Central memory CD4-positive, alpha-beta T cell (primary cell): ENCODE measurements around the gene TMEM121.
"Not testable (repeated sequence)": the region's sequence is repeated elsewhere in the genome, so short reads cannot be mapped to it uniquely, and the experiment has no call there.

Experiments
- DNase-seq: peaks from one replicate; pipeline ENCODE4 v3.0.0; 2022

The TMEM121 gene

DNA sequence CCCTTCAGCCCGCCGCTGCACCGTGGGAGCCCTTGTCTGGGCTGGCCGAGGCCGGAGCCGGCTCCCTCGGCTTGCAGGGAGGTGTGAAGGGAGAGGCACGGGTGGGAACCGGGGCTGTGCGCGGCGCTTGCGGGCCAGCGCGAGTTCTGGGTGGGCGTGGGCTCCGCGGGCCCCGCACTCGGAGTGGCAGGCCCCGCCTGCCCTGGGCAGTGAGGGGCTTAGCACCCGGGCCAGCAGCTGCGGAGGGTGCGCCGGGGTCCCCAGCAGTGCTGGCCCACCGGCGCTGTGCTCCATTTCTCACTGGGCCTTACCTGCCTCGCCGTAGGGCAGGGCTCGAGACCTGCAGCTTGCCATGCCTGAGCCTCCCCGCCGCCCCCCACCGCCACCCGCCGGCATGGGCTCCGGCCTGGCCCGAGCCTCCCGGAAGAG lies 21.4 kb downstream of the TMEM121 start:
- DNase-seq: no peak

DNA sequence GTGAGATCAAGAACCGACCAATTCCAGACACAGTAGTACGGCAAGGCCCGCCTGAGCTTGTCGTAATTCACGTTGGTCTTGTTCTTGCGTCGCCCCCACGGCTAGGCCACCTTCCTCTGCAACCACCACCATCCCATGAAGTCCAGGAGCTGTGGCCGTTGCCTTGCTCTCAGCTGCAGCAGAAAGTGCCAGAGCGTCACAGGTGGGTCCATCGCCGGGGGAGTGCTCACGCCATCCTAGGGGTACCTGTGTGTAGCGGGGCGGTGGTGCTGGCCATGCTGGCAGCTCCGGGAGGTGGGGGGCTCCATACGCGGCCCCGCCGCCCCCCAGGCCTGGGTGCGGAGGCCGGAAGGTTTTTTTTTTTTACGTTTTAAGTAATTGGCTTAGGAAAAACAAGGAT lies 23.1 kb downstream of the TMEM121 start:
- no peak for DNase-seq

GRCh38 chr14:105554022-105554421 lies 27.6 kb downstream of the TMEM121 start:
- no peak for DNase-seq

- DNase-seq: no peak
Measured at GRCh38 chr14:105554523-105554922, 28.1 kb downstream of the TMEM121 start.

DNA sequence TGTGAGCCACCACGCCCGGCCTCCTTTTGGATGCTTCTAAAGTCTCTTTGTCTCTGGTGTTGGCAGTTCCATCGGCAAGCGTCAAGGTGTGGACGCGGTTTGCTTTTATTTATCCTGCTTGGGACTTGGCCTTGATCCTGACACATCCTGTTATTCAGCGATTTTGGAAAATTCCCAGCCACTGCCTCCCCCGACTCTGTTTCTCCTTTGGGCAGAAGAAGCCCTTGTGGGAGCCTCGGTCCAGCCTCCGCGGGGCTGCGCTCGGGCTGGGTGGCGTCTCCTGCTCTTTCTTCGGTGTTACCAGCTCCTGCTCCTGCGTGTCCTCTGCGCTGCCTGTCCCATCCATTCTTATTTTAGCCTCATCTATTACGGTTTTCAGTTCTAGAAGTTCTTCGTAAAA lies 31.3 kb downstream of the TMEM121 start:
- not testable (repeated sequence) for DNase-seq

DNA sequence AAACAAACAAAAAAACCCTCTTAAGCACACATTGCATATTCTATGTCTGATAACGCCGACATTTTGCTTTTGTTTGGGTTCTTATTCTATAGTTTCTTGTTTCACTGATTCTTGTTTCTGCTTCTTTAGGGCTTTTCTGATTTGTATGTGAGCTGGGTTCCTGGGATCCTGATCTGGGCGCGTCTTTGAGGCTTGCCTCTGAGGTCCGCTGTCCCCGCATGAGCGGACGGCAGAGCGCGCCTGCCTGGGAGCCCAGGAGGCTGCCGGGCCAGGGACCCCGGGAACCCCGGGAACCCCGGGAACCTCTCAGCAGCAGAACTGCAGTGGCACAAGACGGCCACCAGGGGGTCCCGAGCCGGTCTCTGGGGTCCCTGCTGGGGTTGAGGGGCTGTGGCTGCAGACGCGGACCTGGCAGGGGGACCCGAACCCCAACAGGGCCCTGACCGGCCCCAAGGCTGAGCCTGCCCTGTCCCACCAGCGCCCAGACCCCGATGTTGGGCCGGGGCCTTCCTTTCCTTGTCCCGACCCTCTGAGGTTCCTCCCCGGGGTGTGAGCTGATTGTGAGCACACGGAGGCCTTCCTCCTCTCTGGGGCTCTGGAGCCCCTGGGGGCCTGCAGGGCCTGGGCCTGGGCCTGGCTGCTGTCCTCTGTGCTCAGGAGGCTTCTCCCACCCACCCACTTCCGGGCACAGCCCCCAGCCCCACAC lies 32.2 kb downstream of the TMEM121 start:
- DNase-seq: not testable (repeated sequence)

DNA sequence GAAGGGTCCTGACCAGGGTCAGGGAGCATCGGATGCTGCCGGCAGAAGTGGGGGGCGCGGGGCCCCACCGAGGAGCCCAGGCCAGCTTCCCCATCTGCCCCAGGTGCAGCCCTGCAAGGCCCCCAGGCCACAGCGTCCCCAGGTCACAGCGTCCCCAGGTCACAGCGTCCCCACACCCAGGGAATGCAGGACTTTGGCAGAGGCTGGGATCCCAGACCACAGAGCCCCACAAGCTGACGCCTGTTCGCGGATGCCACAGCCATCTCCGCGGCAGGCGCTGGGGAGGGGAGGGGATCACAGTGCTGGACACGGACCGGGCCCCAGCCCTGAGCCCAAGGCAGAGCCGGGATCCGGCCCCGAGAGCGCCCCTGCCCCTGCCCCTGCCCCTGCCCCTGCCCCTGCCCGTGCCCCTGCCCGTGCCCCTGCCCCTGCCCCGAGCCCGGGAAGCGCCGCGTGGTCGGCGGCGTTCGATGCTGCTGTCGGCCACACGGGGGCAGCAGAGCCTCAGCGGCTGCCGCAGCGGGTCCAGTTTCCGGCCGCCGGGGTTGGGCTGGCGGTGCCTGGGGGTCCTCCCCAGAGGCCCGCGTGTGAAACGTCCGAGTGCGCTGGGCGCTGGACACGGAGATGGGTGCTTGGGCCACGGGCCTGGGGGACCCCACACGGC lies 33.1 kb downstream of the TMEM121 start:
- DNase-seq: peak; percentile 3

GRCh38 chr14:105560048-105560669 lies 33.8 kb downstream of the TMEM121 start:
- DNase-seq: not testable (repeated sequence)

DNA sequence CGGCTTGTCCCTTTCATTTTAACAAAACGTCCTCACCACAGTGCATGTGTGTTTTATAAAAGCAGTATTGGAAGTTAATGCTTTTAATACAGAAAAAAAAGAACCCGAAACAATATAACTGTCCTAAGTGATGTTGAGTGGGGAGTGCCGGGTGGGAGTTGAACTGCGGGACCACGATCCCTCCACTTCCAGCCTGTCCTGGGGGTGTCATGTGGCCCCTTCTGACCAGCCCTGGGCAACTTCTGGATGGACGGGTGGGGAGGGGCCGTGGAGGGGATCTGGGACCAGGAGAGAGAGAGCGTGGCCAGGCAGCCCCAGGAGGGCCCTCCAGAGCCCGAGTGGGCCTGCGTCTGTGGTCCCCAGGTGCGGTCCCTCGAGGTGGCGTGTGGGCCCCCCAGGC lies 35.0 kb downstream of the TMEM121 start:
- not testable (repeated sequence) for DNase-seq

GRCh38 chr14:105562713-105563346 lies 36.4 kb downstream of the TMEM121 start:
- DNase-seq: no peak

- no peak for DNase-seq
Measured at GRCh38 chr14:105563347-105563737, 37.0 kb downstream of the TMEM121 start.

GRCh38 chr14:105564536-105564935 lies 38.2 kb downstream of the TMEM121 start:
- not testable (repeated sequence) for DNase-seq

GRCh38 chr14:105565185-105565919 lies 39.0 kb downstream of the TMEM121 start:
- DNase-seq: not testable (repeated sequence)

GRCh38 chr14:105566248-105567163 lies 40.1 kb downstream of the TMEM121 start:
- DNase-seq: not testable (repeated sequence)

GRCh38 chr14:105567164-105568103 lies 41.1 kb downstream of the TMEM121 start:
- not testable (repeated sequence) for DNase-seq

DNA sequence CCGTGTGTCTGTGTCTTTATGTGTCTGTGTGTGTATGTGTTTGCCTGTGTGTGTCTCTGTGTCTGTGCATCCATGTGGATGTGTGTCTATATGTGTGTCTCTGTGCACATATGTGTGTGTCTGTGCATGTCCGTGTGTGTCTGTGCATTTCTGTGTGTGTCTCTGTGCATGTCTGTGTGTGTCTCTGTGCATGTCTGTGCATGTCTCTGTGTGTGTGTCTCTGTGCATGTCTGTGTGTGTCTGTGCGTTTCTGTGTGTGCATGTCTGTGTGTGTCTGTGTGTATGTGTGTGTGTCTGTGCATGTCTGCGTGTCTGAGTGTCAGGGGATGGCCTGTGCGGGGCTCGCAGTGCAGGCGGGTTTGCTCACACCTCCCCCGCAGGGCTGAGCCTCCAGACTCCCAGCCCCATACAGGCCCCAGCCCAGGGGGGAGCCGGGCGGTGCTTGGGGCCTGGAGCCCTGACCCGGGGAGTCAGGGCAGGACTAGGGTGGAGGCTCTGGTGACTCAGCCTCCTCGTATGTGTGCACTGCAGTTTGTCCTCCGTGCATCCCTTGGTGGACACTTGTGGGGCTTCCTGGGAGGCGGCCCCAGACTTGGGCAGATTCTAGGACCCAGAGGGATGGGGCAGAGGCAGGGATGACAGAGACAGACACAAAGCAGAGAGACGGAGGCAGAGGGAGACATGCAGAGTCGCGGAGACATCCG lies 41.9 kb downstream of the TMEM121 start:
- DNase-seq: not testable (repeated sequence)

DNA sequence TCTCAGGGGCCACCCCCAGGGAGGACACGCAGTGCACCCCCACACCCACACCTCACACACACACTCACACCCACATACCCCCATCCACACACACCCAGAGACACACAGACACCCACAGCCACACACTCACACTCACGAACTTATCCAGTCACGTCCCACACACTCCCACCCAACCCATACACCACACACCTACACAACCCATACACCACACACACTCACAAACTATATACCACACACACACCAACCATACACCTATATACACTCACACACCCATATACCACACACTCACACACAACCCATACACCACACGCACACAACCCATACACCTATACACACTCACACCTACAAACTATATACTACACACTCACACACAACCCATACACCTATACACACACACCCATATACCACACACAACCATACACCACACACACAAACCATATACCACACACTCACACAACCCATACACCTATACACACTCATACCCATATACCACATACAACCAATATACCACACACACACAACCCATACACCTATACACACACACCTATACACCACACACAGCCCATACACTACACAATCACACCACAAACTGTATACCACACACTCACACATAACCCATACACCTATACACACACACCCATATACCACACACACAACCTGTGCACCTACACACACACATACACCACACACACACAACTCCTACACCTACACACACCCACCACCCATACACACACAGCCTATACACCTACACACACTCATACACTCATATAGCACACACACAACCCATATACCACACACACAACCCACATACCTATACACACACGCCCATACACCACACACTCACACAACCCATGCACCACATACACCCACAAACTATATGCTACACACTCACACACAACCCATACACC lies 42.7 kb downstream of the TMEM121 start:
- no peak for DNase-seq

DNA sequence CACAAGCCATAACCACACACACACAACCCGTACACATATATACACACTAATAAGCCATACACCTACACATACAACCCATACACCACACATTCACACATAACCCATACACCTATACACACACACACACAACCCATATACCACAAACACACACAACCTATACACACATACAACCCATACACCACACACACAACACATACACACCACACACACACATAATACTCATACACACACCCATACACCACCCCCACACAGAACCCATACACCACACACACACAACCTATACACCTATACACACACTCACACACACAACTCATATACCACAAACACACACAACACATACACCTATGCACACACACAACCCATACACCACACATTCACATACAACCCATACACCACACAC lies 44.1 kb downstream of the TMEM121 start:
- DNase-seq: no peak
